ENCODE results near the gene PSMC3IP.

DNA sequence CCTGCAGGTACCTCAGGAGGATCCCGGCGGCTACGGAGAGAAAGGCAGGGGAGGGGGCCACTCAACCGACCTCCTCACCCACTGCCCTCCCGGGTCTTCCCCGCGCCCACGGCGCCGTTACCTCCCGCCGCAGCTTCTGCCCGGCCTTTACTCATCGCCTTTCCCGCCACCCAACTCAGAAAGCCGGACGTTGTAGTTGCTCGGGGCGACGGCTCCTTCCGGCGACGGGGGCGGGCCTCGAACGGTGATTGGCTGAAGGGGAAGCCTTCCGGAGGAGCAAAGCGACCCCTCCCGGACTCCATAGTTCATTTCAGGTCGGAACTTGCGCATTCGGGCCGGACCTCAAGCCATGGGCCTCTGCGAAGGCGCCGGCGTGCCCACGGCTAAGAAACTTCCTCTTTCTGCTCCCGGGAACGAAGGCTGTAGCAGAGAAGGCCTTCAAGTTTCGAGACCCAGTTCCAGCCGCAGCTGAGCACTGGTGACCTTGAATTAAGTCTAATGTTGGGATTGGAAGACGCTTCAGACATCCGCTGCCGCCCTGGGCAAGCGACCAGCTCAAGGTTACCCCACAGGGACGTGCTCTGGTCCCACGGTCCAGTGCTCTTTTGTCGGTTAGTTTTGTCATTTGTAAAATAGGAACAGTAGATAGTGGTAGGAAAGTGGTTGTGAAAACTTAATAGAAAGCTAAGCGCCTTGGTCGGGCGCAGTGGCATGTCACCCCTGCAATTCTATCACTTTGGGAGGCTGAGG, at the start of gene PSMC3IP:
- TF ChIP-seq, protein P1, sequence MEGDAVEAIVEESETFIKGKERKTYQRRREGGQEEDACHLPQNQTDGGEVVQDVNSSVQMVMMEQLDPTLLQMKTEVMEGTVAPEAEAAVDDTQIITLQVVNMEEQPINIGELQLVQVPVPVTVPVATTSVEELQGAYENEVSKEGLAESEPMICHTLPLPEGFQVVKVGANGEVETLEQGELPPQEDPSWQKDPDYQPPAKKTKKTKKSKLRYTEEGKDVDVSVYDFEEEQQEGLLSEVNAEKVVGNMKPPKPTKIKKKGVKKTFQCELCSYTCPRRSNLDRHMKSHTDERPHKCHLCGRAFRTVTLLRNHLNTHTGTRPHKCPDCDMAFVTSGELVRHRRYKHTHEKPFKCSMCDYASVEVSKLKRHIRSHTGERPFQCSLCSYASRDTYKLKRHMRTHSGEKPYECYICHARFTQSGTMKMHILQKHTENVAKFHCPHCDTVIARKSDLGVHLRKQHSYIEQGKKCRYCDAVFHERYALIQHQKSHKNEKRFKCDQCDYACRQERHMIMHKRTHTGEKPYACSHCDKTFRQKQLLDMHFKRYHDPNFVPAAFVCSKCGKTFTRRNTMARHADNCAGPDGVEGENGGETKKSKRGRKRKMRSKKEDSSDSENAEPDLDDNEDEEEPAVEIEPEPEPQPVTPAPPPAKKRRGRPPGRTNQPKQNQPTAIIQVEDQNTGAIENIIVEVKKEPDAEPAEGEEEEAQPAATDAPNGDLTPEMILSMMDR (conservative IDR thresholded peaks at IDR 0.05; ENCODE audit: low read depth in 2 of 2) = peak; percentile 16 to 52; a peak in 3 of 4 replicates
- TF ChIP-seq ZNF331 (CRISPR knock-in tag; IDR thresholded peaks at IDR 0.05; ENCODE audit: low read depth) (no peak), EZH2 (IDR thresholded peaks at IDR 0.05; ENCODE audit: low read depth, unreplicated experiment) (no peak), POLR2AphosphoS5 (IDR thresholded peaks at IDR 0.05; ENCODE audit: low read depth) (peak; percentile 89), CREB1 (CRISPR knock-in tag; IDR thresholded peaks at IDR 0.05; ENCODE audit: low read depth) (peak; percentile 67), EZH2phosphoT487 (IDR thresholded peaks at IDR 0.05; ENCODE audit: unreplicated experiment) (no peak), JUNB (IDR thresholded peaks at IDR 0.05; ENCODE audit: unreplicated experiment) (no peak), ETS1 (IDR thresholded peaks at IDR 0.05) (peak; percentile 61), NANOG (IDR thresholded peaks at IDR 0.05; ENCODE audit: borderline replicate concordance) (no peak), STAT1 (IDR thresholded peaks at IDR 0.05; ENCODE audit: unreplicated experiment) (no peak)
- TF ChIP-seq, protein P2, sequence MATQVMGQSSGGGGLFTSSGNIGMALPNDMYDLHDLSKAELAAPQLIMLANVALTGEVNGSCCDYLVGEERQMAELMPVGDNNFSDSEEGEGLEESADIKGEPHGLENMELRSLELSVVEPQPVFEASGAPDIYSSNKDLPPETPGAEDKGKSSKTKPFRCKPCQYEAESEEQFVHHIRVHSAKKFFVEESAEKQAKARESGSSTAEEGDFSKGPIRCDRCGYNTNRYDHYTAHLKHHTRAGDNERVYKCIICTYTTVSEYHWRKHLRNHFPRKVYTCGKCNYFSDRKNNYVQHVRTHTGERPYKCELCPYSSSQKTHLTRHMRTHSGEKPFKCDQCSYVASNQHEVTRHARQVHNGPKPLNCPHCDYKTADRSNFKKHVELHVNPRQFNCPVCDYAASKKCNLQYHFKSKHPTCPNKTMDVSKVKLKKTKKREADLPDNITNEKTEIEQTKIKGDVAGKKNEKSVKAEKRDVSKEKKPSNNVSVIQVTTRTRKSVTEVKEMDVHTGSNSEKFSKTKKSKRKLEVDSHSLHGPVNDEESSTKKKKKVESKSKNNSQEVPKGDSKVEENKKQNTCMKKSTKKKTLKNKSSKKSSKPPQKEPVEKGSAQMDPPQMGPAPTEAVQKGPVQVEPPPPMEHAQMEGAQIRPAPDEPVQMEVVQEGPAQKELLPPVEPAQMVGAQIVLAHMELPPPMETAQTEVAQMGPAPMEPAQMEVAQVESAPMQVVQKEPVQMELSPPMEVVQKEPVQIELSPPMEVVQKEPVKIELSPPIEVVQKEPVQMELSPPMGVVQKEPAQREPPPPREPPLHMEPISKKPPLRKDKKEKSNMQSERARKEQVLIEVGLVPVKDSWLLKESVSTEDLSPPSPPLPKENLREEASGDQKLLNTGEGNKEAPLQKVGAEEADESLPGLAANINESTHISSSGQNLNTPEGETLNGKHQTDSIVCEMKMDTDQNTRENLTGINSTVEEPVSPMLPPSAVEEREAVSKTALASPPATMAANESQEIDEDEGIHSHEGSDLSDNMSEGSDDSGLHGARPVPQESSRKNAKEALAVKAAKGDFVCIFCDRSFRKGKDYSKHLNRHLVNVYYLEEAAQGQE (IDR thresholded peaks at IDR 0.05; ENCODE audit: unreplicated experiment) = no peak
